RWPE2 (cell line): ENCODE measurements around the gene LIPC.

Experiments used
- ATAC-seq: fragments of 200-7000 bp; cut with Tn5 transposase; 3 replicates; pipeline ENCODE4 v1.9.1; 2021; ENCODE audit warnings: low read depth
- DNase-seq: peaks from one replicate; pipeline ENCODE4 v3.0.0-alpha.2; 2020; ENCODE audit warnings: low spot score
- H3K27ac ChIP-seq: fragments of 450-650 bp; 2 replicates; pipeline ENCODE4 v1.5.1; 2017; ENCODE audit warnings: mild to moderate bottlenecking; ENCODE audit not compliant: poor library complexity, severe bottlenecking
- H3K27me3 ChIP-seq: fragments of 250-450 bp; sonication (Bioruptor Pico); 2 replicates; pipeline ENCODE4 v1.5.1; 2021; ENCODE audit warnings: mild to moderate bottlenecking, moderate library complexity; ENCODE audit not compliant: insufficient read depth, poor library complexity, severe bottlenecking
- H3K36me3 ChIP-seq: fragments of 250-450 bp; sonication (Bioruptor Pico); 2 replicates; pipeline ENCODE4 v1.5.1; 2020; ENCODE audit warnings: low read depth, mild to moderate bottlenecking, moderate library complexity
- H3K4me1 ChIP-seq: fragments of 250-450 bp; sonication (Bioruptor Pico); 2 replicates; pipeline ENCODE4 v1.5.1; 2021; ENCODE audit warnings: mild to moderate bottlenecking, moderate library complexity; ENCODE audit not compliant: insufficient read depth, poor library complexity, severe bottlenecking
- H3K4me3 ChIP-seq: fragments of 250-450 bp; sonication (Bioruptor Pico); 2 replicates; pipeline ENCODE4 v1.5.1; 2021; ENCODE audit warnings: mild to moderate bottlenecking, moderate library complexity; ENCODE audit not compliant: severe bottlenecking
- H3K9me3 ChIP-seq: fragments of 250-450 bp; sonication (Bioruptor Pico); 2 replicates; pipeline ENCODE4 v1.5.1; 2021; ENCODE audit warnings: mild to moderate bottlenecking, moderate library complexity; ENCODE audit not compliant: severe bottlenecking
- CTCF ChIP-seq: fragments of 450-650 bp; IDR thresholded peaks from one replicate; pipeline ENCODE4 v1.5.1; 2017; ENCODE audit warnings: mild to moderate bottlenecking, moderate library complexity; ENCODE audit not compliant: poor library complexity, severe bottlenecking

Gene LIPC

GRCh38 chr15:58604455-58604923 is 172.7 kb downstream of the LIPC start:
- TF ChIP-seq CTCF, result no peak
- Histone ChIP-seq H3K27ac (peak overlapping the region; percentile 12), H3K9me3 (no peaks in the 10 kb centered on the region), H3K4me3 (no peak overlapping the region), H3K4me1 (peaks cover 6% of the 10 kb centered on the region), H3K36me3 (peaks cover 44% of the 10 kb centered on the region), H3K27me3 (no peaks in the 10 kb centered on the region)
- ATAC-seq, result peak; percentile 69
- no peak for DNase-seq

- DNase-seq (no peak), ATAC-seq (no peak)
- H3K4me3 ChIP-seq, result no peak overlapping the region
- H3K27me3 ChIP-seq, result no peaks in the 10 kb centered on the region
- peaks cover 6% of the 10 kb centered on the region for H3K4me1 ChIP-seq
- TF ChIP-seq CTCF, result no peak
- H3K36me3 ChIP-seq, result peaks cover 52% of the 10 kb centered on the region
- no peaks in the 10 kb centered on the region for H3K9me3 ChIP-seq
- H3K27ac ChIP-seq, result no peak overlapping the region
Observed at GRCh38 chr15:58605931-58606530, 174.2 kb downstream of the LIPC start.

GRCh38 chr15:58606577-58607080 is 174.8 kb downstream of the LIPC start:
- H3K27ac ChIP-seq, result no peak overlapping the region
- H3K4me1 ChIP-seq, result peaks cover 6% of the 10 kb centered on the region
- ATAC-seq (no peak), DNase-seq (no peak)
- H3K36me3 ChIP-seq, result peaks cover 57% of the 10 kb centered on the region
- no peak for TF ChIP-seq CTCF
- no peaks in the 10 kb centered on the region for H3K27me3 ChIP-seq
- no peaks in the 10 kb centered on the region for H3K9me3 ChIP-seq
- no peak overlapping the region for H3K4me3 ChIP-seq

- Histone ChIP-seq H3K27me3 (no peaks in the 10 kb centered on the region), H3K9me3 (no peaks in the 10 kb centered on the region), H3K27ac (no peak overlapping the region), H3K4me1 (peaks cover 6% of the 10 kb centered on the region), H3K36me3 (peaks cover 51% of the 10 kb centered on the region), H3K4me3 (no peak overlapping the region)
- no peak for TF ChIP-seq CTCF
- no peak for DNase-seq
- ATAC-seq, result no peak
Observed at GRCh38 chr15:58608129-58608590, 176.4 kb downstream of the LIPC start.

GRCh38 chr15:58608711-58609110 is 176.9 kb downstream of the LIPC start:
- H3K27me3 ChIP-seq, result no peaks in the 10 kb centered on the region
- H3K4me1 ChIP-seq, result peaks cover 6% of the 10 kb centered on the region
- H3K27ac ChIP-seq, result no peak overlapping the region
- ATAC-seq (no peak), DNase-seq (no peak)
- H3K9me3 ChIP-seq, result no peaks in the 10 kb centered on the region
- TF ChIP-seq CTCF, result no peak
- H3K4me3 ChIP-seq, result no peak overlapping the region
- peaks cover 50% of the 10 kb centered on the region for H3K36me3 ChIP-seq
